GM10847 (cell line): Measurements from ENCODE around the gene SMCR8.

Experiments used
- POLR2A ChIP-seq: IDR thresholded peaks from 2 replicates; pipeline ENCODE4 v1.6.1; 2011; ENCODE audit not compliant: insufficient read length; ENCODE audit errors: extremely low read depth

SMCR8 gene

GRCh38 chr17:18327093-18327492 lies 12.0 kb downstream of the SMCR8 start:
- TF ChIP-seq POLR2A, result no peak

GRCh38 chr17:18327556-18327955 lies 12.5 kb downstream of the SMCR8 start:
- TF ChIP-seq POLR2A, result no peak

DNA sequence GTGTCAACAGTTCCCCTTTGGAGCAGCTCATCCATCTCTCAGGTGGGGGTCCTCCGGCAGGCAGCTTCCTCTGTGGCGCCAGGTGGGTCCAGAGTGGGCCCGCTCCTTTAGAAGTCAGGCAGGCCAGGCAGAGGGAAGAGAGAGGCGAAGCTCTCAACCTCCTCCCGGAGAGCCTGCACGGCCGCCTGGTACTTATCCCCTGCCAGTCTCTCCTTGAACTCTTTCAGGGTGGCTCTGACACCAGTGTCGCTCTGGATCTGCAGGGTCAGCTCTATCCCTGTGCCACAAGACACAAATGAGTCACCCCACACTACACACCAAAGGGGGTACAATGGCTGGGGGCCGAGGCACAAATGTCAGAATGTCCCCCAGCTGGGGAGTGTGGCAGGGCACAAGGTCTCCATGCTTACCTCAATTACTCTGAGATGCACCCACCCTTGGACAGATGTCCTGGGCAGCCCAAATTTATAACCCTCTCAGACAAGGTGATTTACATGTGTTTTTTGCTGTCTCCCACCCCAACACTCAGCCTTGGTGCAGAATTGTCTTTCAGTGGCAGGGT lies 13.6 kb downstream of the SMCR8 start:
- no peak for TF ChIP-seq POLR2A

- TF ChIP-seq POLR2A, result no peak
These were observed 16.8 kb downstream of the SMCR8 start for GRCh38 chr17:18331879-18332278.

GRCh38 chr17:18332909-18333489 lies 17.9 kb downstream of the SMCR8 start:
- TF ChIP-seq POLR2A, result no peak

DNA sequence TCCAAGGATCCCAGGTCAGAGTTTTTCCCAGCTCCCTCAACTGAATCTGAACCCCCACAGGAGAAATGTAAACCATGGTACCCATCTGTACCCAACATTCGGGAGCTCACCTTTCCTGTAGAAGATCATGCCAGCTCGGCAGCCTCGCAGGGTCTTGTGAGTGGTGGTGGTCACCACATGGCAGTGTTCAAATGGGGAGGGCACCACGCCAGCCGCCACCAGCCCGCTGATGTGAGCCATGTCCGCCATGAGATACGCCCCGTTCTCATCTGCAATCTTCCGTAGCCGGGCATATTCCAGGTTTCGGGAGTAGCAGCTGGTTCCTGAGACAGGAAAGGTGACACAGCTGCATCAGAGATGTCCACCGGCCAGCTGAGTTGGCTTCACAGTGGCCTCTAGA lies 24.8 kb downstream of the SMCR8 start:
- TF ChIP-seq POLR2A, result no peak

DNA sequence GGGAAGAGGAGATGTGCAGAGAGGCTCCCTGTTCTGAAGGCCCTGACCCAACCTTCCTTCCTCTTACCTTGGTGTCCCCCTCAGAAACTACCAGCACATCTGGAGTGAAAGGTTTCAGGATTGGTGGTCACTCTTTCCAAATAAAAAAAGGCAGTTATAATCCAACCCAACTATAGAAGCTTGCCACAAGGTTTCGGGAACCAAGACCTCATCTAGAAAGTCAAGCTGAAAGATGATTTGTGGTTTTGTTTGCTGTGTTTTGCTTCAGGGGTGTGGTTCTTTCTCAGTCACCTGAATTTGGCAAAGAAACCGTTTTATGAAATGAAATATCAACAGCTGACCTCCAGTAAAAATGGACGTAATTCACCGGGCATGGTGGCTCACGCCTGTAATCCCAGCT lies 28.9 kb downstream of the SMCR8 start:
- no peak for TF ChIP-seq POLR2A

DNA sequence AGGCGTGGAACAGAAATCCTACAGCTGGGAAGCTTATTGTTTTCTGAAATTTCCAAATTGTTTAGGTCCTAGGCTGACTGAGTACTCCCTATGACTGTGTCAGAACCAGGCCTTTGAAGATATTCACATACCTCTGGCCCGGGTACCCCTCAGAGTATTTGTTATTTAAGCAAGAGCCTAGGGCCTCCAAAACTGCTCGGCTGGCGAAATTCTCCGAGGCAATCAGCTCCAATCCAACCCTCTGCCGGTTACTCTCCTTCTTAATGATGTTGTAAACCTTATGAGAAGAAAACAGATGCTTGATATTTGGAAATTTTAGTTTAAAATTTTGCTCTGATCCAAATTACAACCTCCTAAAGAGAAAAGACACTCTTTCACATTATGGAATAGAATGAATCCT lies 38.4 kb downstream of the SMCR8 start:
- no peak for TF ChIP-seq POLR2A

DNA sequence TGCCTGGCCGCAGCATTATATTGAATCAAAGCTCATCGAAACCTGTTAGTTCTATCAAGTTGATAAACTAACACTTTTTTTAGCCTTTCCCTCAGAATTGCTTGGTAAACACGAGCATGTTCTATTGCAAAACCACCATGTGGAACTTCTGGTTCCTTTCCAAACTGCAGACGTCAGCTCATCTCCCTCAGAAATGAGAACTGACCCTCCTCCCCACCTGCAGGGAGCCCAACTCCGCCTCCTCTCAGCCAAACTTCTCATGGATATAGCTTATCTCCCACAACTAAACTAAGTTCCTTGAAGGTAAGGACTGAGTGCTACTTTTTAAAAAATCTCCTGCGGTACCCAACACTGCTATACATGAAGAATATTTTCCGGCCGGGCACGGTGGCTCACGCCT lies 41.5 kb downstream of the SMCR8 start:
- no peak for TF ChIP-seq POLR2A

DNA sequence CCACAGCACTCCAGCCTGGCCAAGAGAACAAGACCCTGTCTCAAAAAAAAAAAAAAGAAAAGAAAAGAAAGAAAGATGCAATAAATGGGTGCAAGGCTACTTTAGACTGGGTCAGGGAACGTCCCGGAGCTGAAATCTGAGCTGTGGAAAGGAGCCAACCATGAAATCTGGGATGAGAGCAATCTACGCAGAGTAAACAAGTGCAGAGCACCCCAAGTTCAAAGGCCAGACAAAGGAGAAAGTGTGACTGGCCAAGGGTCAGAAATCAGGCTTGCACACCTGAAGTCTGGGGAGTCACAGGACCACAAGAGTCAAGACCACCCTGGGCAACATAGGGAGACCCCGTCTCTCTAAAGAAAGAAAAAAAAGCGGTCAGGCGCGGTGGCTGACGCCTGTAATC lies 45.4 kb downstream of the SMCR8 start:
- no peak for TF ChIP-seq POLR2A

DNA sequence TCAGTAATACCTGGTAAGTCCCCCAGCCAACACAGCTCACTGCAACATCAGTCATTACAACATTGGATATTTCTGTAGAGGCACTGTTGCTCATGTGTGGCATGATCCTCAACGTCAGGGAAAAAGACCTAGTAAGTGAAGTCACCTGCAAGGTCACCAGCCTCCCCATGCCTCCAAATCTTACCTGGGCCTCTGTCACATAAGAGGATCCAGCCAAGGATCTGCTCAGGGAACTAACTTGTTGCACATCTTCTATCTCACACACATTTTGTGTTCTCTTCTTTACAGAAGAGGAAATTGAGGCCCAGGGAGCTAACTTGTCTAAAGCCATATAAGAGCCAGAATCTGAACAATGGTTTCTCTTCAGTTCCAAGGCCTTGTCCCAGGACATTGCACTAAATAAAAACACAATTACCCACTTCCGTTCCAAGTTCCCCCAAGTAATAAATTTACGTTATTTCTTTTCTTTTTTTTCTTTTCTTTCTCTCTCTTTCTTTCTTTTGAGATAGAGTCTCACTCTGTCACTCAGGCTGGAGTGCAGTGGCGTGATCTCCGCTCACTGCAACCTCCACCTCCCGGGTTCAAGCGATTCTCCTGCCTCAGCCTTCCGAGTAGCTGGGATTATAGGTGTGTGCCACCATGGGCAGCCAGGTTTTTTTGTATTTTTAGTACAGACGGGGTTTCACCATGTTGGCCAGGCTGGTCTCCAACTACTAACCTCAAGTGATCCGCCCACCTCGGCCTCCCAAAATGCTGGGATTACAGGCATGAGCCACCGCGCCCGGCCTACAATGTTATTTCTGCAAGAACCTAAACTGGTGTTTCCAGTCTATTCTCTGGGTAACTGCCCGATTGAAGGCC lies 47.0 kb downstream of the SMCR8 start:
- no peak for TF ChIP-seq POLR2A

DNA sequence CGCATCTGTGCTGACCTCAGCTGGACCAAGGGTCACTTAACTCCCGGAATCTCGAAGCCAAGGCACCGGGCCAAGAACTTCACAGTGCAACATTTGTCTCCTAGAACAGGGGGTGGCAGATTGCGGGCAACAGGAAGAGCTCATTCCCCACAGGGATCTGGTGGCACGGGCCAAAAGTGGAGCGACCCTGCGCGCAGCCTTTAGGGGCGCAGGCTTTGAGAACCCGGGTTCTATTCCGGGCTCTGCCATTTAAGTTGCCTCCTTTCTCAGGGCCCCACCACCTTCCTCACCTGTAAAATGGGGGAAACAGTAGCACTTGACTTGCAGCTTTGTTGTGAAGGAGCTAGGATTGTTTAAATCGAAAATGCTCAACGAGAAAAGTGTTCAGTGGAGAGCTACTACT lies 47.6 kb downstream of the SMCR8 start:
- no peak for TF ChIP-seq POLR2A

DNA sequence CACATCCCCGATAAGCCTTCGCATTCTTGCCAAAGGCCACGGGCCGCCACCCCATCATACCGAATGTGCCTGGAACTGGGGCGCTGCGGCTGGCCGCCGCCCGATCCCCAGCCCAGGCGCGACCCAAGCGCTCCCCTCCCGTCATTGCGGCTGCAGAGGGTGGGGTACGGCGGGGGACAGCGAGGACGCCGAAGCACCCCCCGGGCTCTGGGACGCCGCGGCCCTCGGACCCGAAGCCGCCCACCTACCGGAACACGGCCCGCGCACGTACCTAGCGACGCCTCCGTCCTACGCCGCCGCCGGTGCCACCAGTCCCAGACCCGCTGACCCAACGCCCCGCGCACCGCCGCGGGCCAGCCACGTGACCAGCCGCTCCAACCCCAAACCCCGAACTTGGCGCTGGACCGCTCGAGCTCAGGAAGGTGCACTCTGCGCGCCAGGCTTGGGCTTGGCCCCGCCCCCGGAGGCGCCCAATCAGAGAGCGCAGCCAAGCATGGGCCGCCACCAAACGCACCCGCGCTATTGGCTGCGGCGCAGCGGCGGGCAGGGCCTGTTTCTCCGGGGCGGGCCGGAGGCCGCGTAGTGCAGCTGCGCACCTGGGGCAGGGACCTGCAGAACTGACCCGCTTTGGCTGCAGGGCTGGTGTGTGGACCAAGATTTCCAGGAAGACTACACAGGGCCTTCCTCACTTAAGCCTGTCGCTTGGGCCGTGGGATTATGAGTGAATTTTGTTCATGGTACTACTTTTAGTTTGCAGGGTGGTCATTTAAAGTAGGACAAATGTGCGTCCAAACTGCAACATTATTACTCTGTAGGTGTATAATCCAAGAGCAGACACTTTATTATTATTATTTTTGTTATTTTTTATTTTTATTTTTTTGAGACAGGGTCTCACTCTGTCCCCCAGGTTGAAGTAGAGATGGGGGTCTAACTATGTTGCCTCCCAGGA lies 48.3 kb downstream of the SMCR8 start, which contains the start of gene SHMT1:
TSS of gene SHMT1 (minus strand) at position 450 of the 949 bp plus-strand sequence. CDS start 7,569 bp downstream, outside the sequence.
- peak; percentile 87 for TF ChIP-seq POLR2A

DNA sequence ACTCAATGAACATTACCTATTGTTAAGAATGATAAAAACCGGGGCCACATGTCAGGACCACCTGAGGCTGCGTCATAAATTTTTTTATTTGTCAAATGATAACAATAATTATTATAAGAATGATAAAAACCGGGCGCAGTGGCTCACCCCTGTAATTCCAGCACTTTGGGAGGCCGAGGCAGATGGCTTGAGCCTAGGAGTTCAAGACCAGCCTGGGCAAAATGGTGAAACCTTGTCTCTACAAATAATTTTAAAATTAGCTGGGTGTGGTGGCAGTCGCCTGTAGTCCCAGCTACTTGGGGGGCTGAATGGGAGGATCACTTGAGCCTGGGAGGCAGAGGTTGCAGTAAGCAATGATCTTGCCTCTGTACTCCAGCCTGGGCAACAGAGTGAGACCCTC lies 49.1 kb downstream of the SMCR8 start:
- TF ChIP-seq POLR2A, result no peak

DNA sequence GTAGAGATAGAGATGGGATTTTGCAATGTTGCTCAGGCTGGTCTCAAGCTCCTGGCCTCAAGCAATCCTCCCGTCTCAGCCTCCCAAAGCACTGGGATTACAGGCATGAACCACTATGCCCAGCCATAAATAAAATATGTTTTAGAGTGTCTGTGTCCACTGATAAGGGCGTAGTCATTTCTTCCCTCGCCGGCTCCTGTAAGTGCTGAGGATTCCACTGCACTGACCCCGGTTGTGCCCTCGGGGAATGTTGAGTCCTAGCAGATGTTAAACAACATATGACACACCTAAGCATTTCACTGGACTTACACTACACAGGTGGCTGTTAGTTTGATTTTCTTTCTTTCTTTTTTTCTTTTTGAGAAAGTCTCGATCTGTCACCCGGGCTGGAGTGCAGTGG lies 53.9 kb downstream of the SMCR8 start:
- TF ChIP-seq POLR2A, result no peak
